ENCODE measurements around the gene COMMD3. TPM values are rescaled to one million over a fixed set of nuclear protein-coding genes. Genes with fewer than 3 reads are reported as not detected.

COMMD3 gene
- polyA plus RNA-seq, 5 donors: 70.5 to 97.5 (median 81.2) TPM

GRCh38 chr10:22317771-22318565, 1.8 kb downstream of the COMMD3 start:
- DNase-seq: no peak

- no peak for DNase-seq
These were observed 2.6 kb downstream of the COMMD3 start for GRCh38 chr10:22318772-22319171.

- DNase-seq: no peak
These were observed 3.4 kb downstream of the COMMD3 start for GRCh38 chr10:22319547-22319979.

GRCh38 chr10:22319980-22320558, 3.9 kb downstream of the COMMD3 start:
- DNase-seq: no peak

GRCh38 chr10:22320591-22321155, 4.5 kb downstream of the COMMD3 start, which contains the start of gene BMI1:
Gene BMI1, plus strand, starts transcription at chr10:22321099. Its CDS starts 5,351 bp downstream, at chr10:22326450.
- DNase-seq: peak in 1 of 2 donors; percentile 80

- DNase-seq: peak; percentile 77 to 84
These were observed 5.2 kb downstream of the COMMD3 start for GRCh38 chr10:22321156-22321923.

GRCh38 chr10:22321924-22322640, 5.9 kb downstream of the COMMD3 start:
- no peak for DNase-seq

GRCh38 chr10:22322641-22323160, 6.5 kb downstream of the COMMD3 start:
- DNase-seq: no peak

- no peak for DNase-seq
These were observed 7.5 kb downstream of the COMMD3 start for GRCh38 chr10:22323538-22324305.

- DNase-seq: no peak
These were observed 8.2 kb downstream of the COMMD3 start for GRCh38 chr10:22324413-22324812.

GRCh38 chr10:22324893-22325271, 8.7 kb downstream of the COMMD3 start:
- DNase-seq: no peak

- peak in 1 of 2 donors; percentile 78 for DNase-seq
These were observed 9.3 kb downstream of the COMMD3 start for GRCh38 chr10:22325272-22326144.

- no peak for DNase-seq
These were observed 10.0 kb downstream of the COMMD3 start for GRCh38 chr10:22326145-22326702.

GRCh38 chr10:22329150-22329549, 13.0 kb downstream of the COMMD3 start:
- no peak for DNase-seq

- DNase-seq: no peak
These were observed 16.0 kb downstream of the COMMD3 start for GRCh38 chr10:22332116-22332692.

GRCh38 chr10:22333167-22333974, 17.2 kb downstream of the COMMD3 start:
- no peak for DNase-seq

GRCh38 chr10:22333975-22334282, 17.7 kb downstream of the COMMD3 start:
- DNase-seq: no peak
